Karpas-422 (cell line): ENCODE results near the gene EIF4G3. TPM values are rescaled to one million over a fixed set of nuclear protein-coding genes. Genes with fewer than 3 reads are reported as not detected.

Experiments
- DNase-seq: peaks from one replicate; pipeline ENCODE4 v3.0.0-alpha.2; 2015
- H2AFZ ChIP-seq: fragments of 200-600 bp; sonication (generic); 2 replicates; pipeline ENCODE4 v1.6.1; 2014; ENCODE audit warnings: antibody characterized with exemption, low read length, mixed read lengths
- H3K27ac ChIP-seq: fragments of 200-600 bp; sonication (generic); 2 replicates; pipeline ENCODE4 v1.5.1; 2014; ENCODE audit warnings: mild to moderate bottlenecking, low read length, moderate library complexity
- H3K27me3 ChIP-seq: fragments of 200-600 bp; sonication (generic); 2 replicates; pipeline ENCODE4 v1.6.1; 2014; ENCODE audit warnings: low read length, mixed read lengths
- H3K36me3 ChIP-seq: fragments of 200-600 bp; sonication (generic); 2 replicates; pipeline ENCODE4 v1.6.1; 2014; ENCODE audit warnings: low read length, mixed read lengths; ENCODE audit not compliant: insufficient read depth
- H3K4me1 ChIP-seq: fragments of 200-600 bp; sonication (generic); 2 replicates; pipeline ENCODE4 v1.6.1; 2014; ENCODE audit warnings: mild to moderate bottlenecking, low read length, mixed read lengths
- H3K4me2 ChIP-seq: fragments of 200-600 bp; sonication (generic); 2 replicates; pipeline ENCODE4 v1.6.1; 2014; ENCODE audit warnings: low read length, low read depth, mild to moderate bottlenecking; ENCODE audit not compliant: poor library complexity, severe bottlenecking
- H3K4me3 ChIP-seq: fragments of 200-600 bp; sonication (generic); 2 replicates; pipeline ENCODE4 v1.5.1; 2014; ENCODE audit warnings: mild to moderate bottlenecking, antibody characterized with exemption, low read length, mixed read lengths
- H3K79me2 ChIP-seq: fragments of 200-600 bp; sonication (generic); 2 replicates; pipeline ENCODE4 v1.6.1; 2014; ENCODE audit warnings: mild to moderate bottlenecking, low read length, mixed read lengths
- H3K9ac ChIP-seq: fragments of 200-600 bp; sonication (generic); 2 replicates; pipeline ENCODE4 v1.6.0; 2014; ENCODE audit warnings: low read length
- H3K9me2 ChIP-seq: fragments of 200-600 bp; sonication (generic), shearing (Covaris generic); replicated peaks from 2 replicates; pipeline ENCODE4 v1.6.0; 2014; ENCODE audit warnings: mild to moderate bottlenecking, low read length, moderate library complexity; ENCODE audit not compliant: insufficient read depth
- H3K9me3 ChIP-seq: fragments of 300-700, 200-600 bp; sonication (generic); 2 replicates; pipeline ENCODE4 v1.6.1; 2014; ENCODE audit warnings: low read length, mixed read lengths
- H4K20me1 ChIP-seq: fragments of 200-600 bp; sonication (generic); 2 replicates; pipeline ENCODE4 v1.6.1; 2014; ENCODE audit warnings: mild to moderate bottlenecking, antibody characterized with exemption, low read length, low read depth; ENCODE audit not compliant: insufficient read depth
- total RNA-seq: library from RNA; depleted of rRNA; stranded (reverse); fragments of >200 nt; shearing (Covaris generic); gene quantifications from 2 replicates; pipeline ENCODE4 v1.2.3, GENCODE V29; 2014; ENCODE audit warnings: low replicate concordance

EIF4G3 gene
- total RNA-seq, 1 experiment from 2014 or later: 139 TPM

DNA sequence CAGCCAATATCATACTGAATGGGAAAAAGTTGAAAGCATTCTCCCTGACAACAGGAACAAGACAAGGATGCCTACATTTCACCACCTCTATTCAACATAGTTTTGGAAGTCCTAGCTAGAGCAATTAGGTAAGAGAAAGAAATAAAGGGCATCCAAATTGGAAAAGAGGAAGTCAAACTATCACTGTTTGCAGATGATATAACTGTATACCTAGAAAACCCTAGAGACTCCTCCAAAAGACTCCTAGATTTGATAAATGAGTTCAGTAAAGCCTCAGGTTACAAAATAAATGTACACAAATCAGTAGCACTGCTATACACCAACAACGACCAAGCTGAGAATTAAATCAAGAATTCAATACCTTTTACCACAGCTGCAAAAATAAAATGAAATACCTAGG lies 218.3 kb downstream of the EIF4G3 start:
- Histone ChIP-seq H3K27me3 (no peaks in the 10 kb centered on the region), H3K9me3 (no peaks in the 10 kb centered on the region), H4K20me1 (no peaks in the 10 kb centered on the region), H3K4me2 (no peak overlapping the region), H3K9me2 (no peaks in the 10 kb centered on the region), H3K36me3 (peaks cover 19% of the 10 kb centered on the region), H3K27ac (no peak overlapping the region), H3K79me2 (peaks cover 76% of the 10 kb centered on the region), H3K4me1 (peaks cover 9% of the 10 kb centered on the region), H3K4me3 (no peak overlapping the region), H2AFZ (no peak overlapping the region), H3K9ac (no peak overlapping the region)
- DNase-seq: no peak

DNA sequence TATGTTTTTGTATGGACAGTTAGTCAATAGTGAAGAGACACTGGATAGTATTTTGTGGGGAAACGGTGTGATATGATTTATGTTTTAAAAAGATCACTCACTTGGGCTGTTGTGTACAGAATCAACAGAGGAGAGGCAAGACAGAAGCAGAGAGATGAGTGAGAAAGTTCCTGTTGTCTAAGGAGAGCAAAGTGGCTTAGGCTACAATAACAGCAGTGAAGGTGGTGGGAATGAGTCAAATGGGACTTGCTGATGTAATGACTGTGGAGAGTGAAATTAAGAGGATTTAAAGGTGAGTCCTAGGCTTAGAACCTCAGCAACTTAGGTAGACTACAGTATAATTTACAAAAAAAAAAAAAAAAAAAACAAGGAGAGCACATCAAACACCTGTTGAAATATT lies 220.4 kb downstream of the EIF4G3 start:
- no peak overlapping the region for H3K4me2 ChIP-seq
- no peak overlapping the region for H3K9ac ChIP-seq
- no peak overlapping the region for H3K4me3 ChIP-seq
- peaks cover 9% of the 10 kb centered on the region for H3K4me1 ChIP-seq
- no peaks in the 10 kb centered on the region for H4K20me1 ChIP-seq
- H3K36me3 ChIP-seq: peaks cover 15% of the 10 kb centered on the region; the same call in 1 of the 2 replicates
- no peak overlapping the region for H2AFZ ChIP-seq
- H3K27me3 ChIP-seq: no peaks in the 10 kb centered on the region
- no peaks in the 10 kb centered on the region for H3K9me3 ChIP-seq
- H3K9me2 ChIP-seq: no peaks in the 10 kb centered on the region
- DNase-seq: no peak
- no peak overlapping the region for H3K27ac ChIP-seq
- H3K79me2 ChIP-seq: peaks cover 77% of the 10 kb centered on the region

DNA sequence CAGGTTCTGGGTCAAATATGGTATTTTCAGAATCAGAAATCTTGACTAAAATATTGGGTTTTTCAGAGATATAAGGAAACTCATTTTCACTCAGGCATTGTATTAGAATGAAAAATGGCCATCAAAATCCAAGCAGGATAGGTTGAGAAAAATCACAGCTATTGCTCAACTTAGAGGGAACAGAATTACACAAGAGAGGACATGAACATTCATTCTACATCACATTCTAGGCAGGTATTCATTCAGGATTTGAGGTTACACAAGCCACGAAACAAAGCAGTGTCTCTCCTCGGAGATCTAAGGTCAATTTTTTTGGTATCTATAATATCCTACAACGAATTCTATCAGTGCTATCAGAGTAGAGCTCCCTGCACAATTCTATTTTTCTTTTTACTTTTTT lies 226.0 kb downstream of the EIF4G3 start:
- Histone ChIP-seq H2AFZ (no peak overlapping the region), H3K36me3 (peaks cover 13% of the 10 kb centered on the region; the same call in 1 of the 2 replicates), H4K20me1 (no peaks in the 10 kb centered on the region), H3K9ac (no peak overlapping the region), H3K79me2 (peaks cover 39% of the 10 kb centered on the region), H3K27me3 (no peaks in the 10 kb centered on the region), H3K27ac (no peak overlapping the region), H3K9me3 (no peaks in the 10 kb centered on the region), H3K4me2 (no peak overlapping the region), H3K4me3 (no peak overlapping the region), H3K9me2 (no peaks in the 10 kb centered on the region), H3K4me1 (no peaks in the 10 kb centered on the region)
- DNase-seq: no peak

DNA sequence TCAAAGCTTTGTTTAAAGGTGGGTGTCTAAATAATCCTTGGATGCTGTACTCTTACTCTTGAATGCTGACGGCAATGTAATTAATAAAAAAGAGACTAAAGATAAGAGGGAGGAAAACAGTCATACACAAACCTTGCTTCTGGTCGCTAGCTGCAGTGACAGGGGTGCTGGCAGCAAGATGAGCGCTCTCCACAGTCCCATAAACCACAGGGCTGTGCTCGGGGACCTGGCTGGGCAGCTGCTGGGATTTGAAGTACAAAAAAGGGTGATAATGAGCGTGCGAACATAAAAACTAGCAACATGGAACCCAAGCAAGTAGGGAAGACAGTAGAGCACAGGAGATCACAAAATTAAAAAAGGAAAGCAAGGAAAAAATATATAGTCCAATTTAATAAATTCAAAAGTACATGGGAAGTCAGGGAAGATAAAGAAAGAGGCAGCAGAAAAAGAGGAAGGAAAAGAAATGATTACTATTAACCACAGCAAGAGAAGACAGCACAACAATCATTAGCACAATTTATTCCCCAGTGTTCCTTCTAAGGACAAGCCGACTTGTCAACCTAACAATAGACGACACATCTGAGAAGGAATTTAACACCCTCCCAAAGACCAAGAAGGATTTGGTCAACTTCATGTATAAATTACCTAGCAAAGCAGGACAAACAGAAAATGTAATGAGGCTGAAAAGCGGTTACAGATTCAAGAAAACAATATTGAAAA lies 226.7 kb downstream of the EIF4G3 start:
- H3K27ac ChIP-seq: no peak overlapping the region

DNA sequence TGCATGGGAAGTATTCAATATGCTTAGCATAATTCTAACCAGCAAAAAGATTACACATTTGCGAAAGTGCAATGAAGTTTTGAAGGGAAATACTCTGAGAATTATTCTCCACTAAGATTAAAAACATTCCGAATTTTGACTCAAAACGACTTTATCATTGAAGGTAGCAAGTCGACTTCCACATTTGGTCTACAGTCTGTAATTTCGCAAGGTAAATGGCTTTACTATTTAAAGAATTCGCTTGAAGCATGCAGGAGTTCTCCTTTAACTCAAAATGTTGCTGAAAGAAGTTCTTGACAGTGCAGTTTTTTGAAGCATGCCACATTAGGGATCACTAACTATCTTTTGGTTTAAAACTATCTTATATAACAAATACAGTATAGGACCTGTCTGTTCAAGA lies 228.6 kb downstream of the EIF4G3 start:
- Histone ChIP-seq H3K4me1 (no peaks in the 10 kb centered on the region), H3K9me2 (no peaks in the 10 kb centered on the region), H3K27me3 (no peaks in the 10 kb centered on the region), H3K4me3 (no peak overlapping the region), H3K9ac (no peak overlapping the region), H4K20me1 (no peaks in the 10 kb centered on the region), H3K36me3 (peaks cover 20% of the 10 kb centered on the region; the same call in 1 of the 2 replicates), H3K27ac (no peak overlapping the region), H3K79me2 (peaks cover 25% of the 10 kb centered on the region), H3K4me2 (no peak overlapping the region), H3K9me3 (no peaks in the 10 kb centered on the region), H2AFZ (no peak overlapping the region)
- DNase-seq: no peak

More for the DNA sequence above, 226.7 kb downstream of the EIF4G3 start:
- H4K20me1 ChIP-seq: no peaks in the 10 kb centered on the region
- H3K9ac ChIP-seq: no peak overlapping the region
- no peaks in the 10 kb centered on the region for H3K9me3 ChIP-seq
- peaks cover 37% of the 10 kb centered on the region for H3K79me2 ChIP-seq
- H3K27me3 ChIP-seq: no peaks in the 10 kb centered on the region
- no peak overlapping the region for H3K4me3 ChIP-seq
- no peaks in the 10 kb centered on the region for H3K9me2 ChIP-seq
- H3K4me1 ChIP-seq: no peaks in the 10 kb centered on the region
- peaks cover 17% of the 10 kb centered on the region; the same call in 1 of the 2 replicates for H3K36me3 ChIP-seq
- DNase-seq: no peak
- no peak overlapping the region for H2AFZ ChIP-seq
- H3K4me2 ChIP-seq: no peak overlapping the region

DNA sequence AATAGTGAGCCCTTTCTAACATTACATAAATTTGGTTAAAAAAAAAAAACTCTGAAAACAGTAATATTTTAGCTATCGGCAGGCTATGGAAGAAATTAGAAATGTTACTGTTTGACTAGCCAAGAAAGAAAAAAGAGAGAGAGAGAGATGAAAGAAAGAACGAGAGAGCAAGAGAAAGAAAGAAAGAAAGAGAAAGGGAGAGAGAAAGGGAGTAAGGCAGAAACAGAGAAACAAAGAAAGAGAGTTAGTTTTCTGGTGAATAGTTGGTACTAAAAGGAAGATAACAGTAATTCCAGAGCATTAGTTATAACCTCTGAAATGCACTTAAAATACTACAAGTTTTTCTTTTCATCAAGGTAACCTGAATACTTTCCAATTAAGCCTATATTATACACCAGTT lies 229.3 kb downstream of the EIF4G3 start:
- Histone ChIP-seq H3K79me2 (peaks cover 21% of the 10 kb centered on the region), H3K36me3 (peaks cover 25% of the 10 kb centered on the region; the same call in 1 of the 2 replicates), H3K27ac (no peak overlapping the region), H3K4me3 (no peak overlapping the region), H3K4me1 (no peaks in the 10 kb centered on the region), H3K4me2 (no peak overlapping the region), H3K27me3 (no peaks in the 10 kb centered on the region), H3K9me2 (no peaks in the 10 kb centered on the region), H2AFZ (no peak overlapping the region), H4K20me1 (no peaks in the 10 kb centered on the region), H3K9me3 (no peaks in the 10 kb centered on the region), H3K9ac (no peak overlapping the region)
- DNase-seq: no peak

DNA sequence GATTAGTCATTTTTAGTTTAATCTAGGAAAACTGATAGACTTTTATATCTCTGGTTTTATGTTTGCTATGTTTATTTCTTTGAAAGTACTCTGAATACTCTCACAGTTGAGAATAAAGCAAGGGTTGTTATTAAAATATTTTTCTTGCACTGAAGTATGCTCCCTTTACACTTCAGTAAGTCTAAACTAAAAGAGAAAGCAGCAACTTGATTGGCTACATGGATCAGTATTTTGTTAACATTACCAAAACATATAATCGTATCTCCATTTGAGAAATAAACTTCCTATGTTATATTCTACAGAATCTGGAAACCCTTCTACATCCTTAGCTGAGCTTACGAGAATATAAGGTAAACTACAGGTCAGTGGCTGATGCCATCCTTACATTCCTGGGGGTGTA lies 240.1 kb downstream of the EIF4G3 start:
- no peak overlapping the region for H3K27ac ChIP-seq
- peaks cover 35% of the 10 kb centered on the region for H3K36me3 ChIP-seq
- no peak overlapping the region for H3K4me2 ChIP-seq
- H4K20me1 ChIP-seq: no peaks in the 10 kb centered on the region
- H3K9me3 ChIP-seq: no peaks in the 10 kb centered on the region
- no peaks in the 10 kb centered on the region for H3K27me3 ChIP-seq
- DNase-seq: no peak
- peaks cover 66% of the 10 kb centered on the region for H3K79me2 ChIP-seq
- no peak overlapping the region for H3K4me3 ChIP-seq
- H3K4me1 ChIP-seq: no peaks in the 10 kb centered on the region
- H3K9me2 ChIP-seq: no peaks in the 10 kb centered on the region
- H2AFZ ChIP-seq: no peak overlapping the region
- no peak overlapping the region for H3K9ac ChIP-seq

DNA sequence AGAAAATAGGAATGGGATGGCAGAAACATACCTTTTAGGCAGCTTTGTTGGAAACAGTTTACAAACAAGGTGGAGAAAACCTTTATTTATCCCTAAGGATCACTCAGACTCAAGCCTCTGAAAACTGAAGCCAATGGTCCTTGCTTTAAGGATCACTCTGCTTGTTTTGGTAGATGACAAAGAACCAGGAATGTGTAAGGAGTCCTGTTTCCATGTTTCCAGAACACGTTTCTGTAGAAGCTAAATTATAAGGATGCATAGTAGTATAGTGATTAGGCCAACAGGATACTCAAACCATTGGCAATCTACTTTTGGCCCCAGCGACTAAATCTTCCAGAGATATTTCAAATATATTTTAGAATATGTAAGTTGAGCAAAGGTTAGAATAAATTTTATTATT lies 240.5 kb downstream of the EIF4G3 start:
- Histone ChIP-seq H4K20me1 (no peaks in the 10 kb centered on the region), H3K27ac (no peak overlapping the region), H3K4me1 (no peaks in the 10 kb centered on the region), H3K4me2 (no peak overlapping the region), H2AFZ (no peak overlapping the region), H3K36me3 (peaks cover 34% of the 10 kb centered on the region), H3K9me2 (no peaks in the 10 kb centered on the region), H3K79me2 (peaks cover 65% of the 10 kb centered on the region), H3K9ac (no peak overlapping the region), H3K9me3 (no peaks in the 10 kb centered on the region), H3K4me3 (no peak overlapping the region), H3K27me3 (no peaks in the 10 kb centered on the region)
- no peak for DNase-seq
